ENCODE results near the gene GRID2. TPM values are rescaled to one million over a fixed set of nuclear protein-coding genes. Genes with fewer than 3 reads are reported as not detected.

The GRID2 gene
- total and polyA plus RNA-seq, 2 of the 13 experiments (the other 11 are each of a cell fraction or from before 2014, with no cell fraction given) = not detected

DNA sequence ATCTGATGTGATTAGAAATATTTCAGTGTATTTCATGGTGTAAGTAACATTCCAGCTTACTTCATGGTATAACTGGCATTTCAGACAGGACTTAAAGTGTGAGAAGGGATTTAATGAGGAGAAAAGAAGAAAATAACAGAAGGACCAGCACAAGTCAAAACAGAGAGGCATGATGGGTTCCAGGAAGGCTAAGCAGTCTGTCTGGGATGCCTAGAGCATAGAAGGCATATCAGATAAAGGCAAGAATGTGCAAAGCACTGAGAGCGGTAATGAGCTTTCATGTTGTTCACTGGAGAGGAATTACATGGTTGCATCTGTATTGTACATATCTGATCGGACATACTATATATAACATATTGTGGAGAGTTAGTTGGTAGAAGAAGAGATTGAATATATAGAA, 54.2 kb downstream of the GRID2 start (continued):
- TF ChIP-seq, protein P1, sequence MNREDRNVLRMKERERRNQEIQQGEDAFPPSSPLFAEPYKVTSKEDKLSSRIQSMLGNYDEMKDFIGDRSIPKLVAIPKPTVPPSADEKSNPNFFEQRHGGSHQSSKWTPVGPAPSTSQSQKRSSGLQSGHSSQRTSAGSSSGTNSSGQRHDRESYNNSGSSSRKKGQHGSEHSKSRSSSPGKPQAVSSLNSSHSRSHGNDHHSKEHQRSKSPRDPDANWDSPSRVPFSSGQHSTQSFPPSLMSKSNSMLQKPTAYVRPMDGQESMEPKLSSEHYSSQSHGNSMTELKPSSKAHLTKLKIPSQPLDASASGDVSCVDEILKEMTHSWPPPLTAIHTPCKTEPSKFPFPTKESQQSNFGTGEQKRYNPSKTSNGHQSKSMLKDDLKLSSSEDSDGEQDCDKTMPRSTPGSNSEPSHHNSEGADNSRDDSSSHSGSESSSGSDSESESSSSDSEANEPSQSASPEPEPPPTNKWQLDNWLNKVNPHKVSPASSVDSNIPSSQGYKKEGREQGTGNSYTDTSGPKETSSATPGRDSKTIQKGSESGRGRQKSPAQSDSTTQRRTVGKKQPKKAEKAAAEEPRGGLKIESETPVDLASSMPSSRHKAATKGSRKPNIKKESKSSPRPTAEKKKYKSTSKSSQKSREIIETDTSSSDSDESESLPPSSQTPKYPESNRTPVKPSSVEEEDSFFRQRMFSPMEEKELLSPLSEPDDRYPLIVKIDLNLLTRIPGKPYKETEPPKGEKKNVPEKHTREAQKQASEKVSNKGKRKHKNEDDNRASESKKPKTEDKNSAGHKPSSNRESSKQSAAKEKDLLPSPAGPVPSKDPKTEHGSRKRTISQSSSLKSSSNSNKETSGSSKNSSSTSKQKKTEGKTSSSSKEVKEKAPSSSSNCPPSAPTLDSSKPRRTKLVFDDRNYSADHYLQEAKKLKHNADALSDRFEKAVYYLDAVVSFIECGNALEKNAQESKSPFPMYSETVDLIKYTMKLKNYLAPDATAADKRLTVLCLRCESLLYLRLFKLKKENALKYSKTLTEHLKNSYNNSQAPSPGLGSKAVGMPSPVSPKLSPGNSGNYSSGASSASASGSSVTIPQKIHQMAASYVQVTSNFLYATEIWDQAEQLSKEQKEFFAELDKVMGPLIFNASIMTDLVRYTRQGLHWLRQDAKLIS (CRISPR knock-in tag; IDR thresholded peaks at IDR 0.05) = no peak
- TF ChIP-seq KDM5A (IDR thresholded peaks at IDR 0.05; ENCODE audit: borderline replicate concordance, low read length) (no peak), ZNF766 (CRISPR knock-in tag; IDR thresholded peaks at IDR 0.05; ENCODE audit: borderline replicate concordance) (no peak), PHF5A (CRISPR knock-in tag; IDR thresholded peaks at IDR 0.05; ENCODE audit: low read depth, unreplicated experiment) (no peak), ZNF10 (CRISPR knock-in tag; IDR thresholded peaks at IDR 0.05; ENCODE audit: borderline replicate concordance, low read depth) (no peak), MXI1 (IDR thresholded peaks at IDR 0.05; ENCODE audit: borderline replicate concordance, low read depth, low read length) (no peak)

DNA sequence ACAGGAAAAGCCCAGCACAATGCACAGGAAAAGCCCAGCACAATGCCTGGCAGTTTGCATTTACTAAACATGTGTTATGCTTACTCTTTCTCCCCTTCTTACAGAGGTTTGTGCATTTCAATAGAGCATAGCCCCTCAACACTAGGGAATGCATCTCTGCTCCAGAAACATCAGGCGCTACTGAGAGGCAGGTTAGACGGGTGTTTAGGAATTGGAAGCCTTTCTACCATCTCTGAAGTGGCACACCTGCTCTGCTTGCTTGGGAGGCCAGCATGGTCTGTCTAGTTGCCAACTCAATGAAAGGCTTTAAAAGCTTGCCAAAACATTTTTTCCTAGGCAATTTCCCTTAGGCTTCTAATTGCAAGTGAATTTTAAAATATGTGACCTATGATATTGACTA, 55.7 kb downstream of the GRID2 start:
- BruUV-seq (replicated peaks) = no TSS peak
- H3K79me2 ChIP-seq (ENCODE audit: insufficient read depth, low read length) = no peaks in the 10 kb centered on the region
- intact Hi-C loops (cut with micrococcal nuclease; ENCODE audit: unreplicated experiment) (no loop called here), in situ Hi-C loops (cut with HindIII; ENCODE audit: extremely low pct_ligation_motif_present, low pct_unique_long_range_greater_than_20kb) (no loop called here)
- H2AFZ ChIP-seq (ENCODE audit: low read length) = no peak overlapping the region
- H3K27ac ChIP-seq (ENCODE audit: extremely low read length, insufficient read depth, low read length) = no peak overlapping the region
- POLR2A ChIA-PET = no interaction called here
- FAIRE-seq (no peak), DNase-seq (ENCODE audit: low spot score) (no peak), ATAC-seq (no peak)
- H3K27me3 ChIP-seq (ENCODE audit: control insufficient read depth in 1 of 2, insufficient read depth in 2 of 2, low read length in 2 of 2) = no peaks in the 10 kb centered on the region
- no peaks in the 10 kb centered on the region for H3K4me1 ChIP-seq (ENCODE audit: insufficient read depth, low read length)
- H4K20me1 ChIP-seq (ENCODE audit: insufficient read depth, low read length) = no peaks in the 10 kb centered on the region
- H3K4me3 ChIP-seq (replicated peaks in 1 of 3; ENCODE audit: insufficient read depth in 1 of 3, low read depth in 2 of 3, low read length in 3 of 3) = no peak overlapping the region
- CTCF ChIA-PET (ENCODE audit: low intra/inter-chr PET ratio, low total read pairs) = no interaction called here
- WGBS (ENCODE audit: low lambda C conversion rate) = 0% methylated on average over 2 of the region's 2 CpGs
- no peak for TF ChIP-seq SALL2 (CRISPR knock-in tag; IDR thresholded peaks at IDR 0.05)
- no peaks in the 10 kb centered on the region for H3K9me3 ChIP-seq (ENCODE audit: low read length)
- no peaks in the 10 kb centered on the region for H3K36me3 ChIP-seq (replicated peaks in 1 of 2; ENCODE audit: control insufficient read depth in 1 of 2, insufficient read depth in 2 of 2, low read length in 2 of 2)
- no peak overlapping the region for H3K4me2 ChIP-seq (ENCODE audit: low read depth, low read length)
- no peak overlapping the region for H3K9ac ChIP-seq (ENCODE audit: insufficient read depth, low read depth, low read length)

Data from HepG2 (cell line).